IPS-NIHi11 (cell line): ENCODE results near the gene KCTD1.

Experiments used
- DNase-seq: peaks from one replicate; pipeline ENCODE4 v3.0.0; 2012; ENCODE audit warnings: mixed read lengths, low spot score

Gene KCTD1

DNA sequence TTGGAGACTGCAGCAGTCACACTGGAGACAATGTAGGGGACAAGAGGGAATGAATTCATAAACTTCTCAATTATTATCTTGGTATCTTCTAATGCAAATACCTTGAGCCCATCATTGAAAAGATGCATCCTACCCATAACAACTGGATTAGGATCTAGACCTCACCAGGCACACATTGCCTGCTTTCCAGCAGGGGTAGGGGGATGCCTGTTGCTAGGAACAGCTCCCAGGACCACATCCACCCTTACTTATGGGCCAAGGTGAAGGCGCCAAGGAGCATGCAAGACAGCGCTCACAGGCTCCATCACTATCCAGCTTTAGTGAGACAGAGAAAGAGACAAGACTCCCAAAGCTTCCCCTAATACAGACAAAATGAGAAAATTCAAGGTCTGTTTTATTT, 24.4 kb downstream of the KCTD1 start:
- no peak for DNase-seq

GRCh38 chr18:26521617-26522016, 26.7 kb downstream of the KCTD1 start:
- DNase-seq, result no peak

- no peak for DNase-seq
Measured at GRCh38 chr18:26520974-26521373, 27.4 kb downstream of the KCTD1 start.

- no peak for DNase-seq
Measured at GRCh38 chr18:26519114-26519513, 29.2 kb downstream of the KCTD1 start.

GRCh38 chr18:26516964-26517363, 31.4 kb downstream of the KCTD1 start:
- no peak for DNase-seq

- no peak for DNase-seq
Measured at GRCh38 chr18:26515643-26516487, 32.5 kb downstream of the KCTD1 start.

DNA sequence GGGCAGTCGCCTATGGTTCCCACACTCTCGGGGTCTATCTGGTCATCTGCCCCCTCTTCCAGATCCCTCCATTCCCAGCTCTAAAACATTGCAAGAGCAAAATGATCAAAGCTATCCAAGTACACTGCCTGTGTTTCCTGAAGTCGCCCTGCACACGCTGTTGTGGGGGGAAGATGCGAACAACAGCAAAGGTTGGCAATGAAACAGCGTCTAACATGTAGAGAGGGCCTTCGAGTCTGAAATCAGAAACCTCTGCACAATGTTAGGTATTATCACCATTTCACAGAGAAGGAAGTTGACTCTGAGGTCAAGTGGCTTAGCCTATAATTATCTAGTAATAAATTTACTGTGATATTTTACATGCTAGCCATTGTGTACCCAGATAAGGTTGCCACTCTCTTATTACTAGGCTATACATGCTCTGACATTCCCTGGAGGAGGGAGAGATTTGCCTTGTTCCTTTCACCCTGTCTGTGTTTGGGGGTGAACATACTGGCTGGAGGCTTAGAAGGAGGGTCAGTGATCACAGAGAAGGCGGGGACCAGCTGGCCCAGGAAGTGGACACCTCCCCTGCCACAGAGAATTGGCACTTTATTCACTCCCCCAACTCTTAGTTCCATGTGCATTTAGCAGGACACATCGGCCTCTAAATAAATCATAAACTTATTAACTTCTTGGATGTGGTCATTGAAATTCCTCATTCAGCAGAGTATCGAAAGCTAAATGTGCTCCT, 36.8 kb downstream of the KCTD1 start:
- DNase-seq, result no peak

GRCh38 chr18:26510337-26510736, 38.0 kb downstream of the KCTD1 start:
- no peak for DNase-seq

- no peak for DNase-seq
Measured at GRCh38 chr18:26506012-26506411, 42.3 kb downstream of the KCTD1 start.

DNA sequence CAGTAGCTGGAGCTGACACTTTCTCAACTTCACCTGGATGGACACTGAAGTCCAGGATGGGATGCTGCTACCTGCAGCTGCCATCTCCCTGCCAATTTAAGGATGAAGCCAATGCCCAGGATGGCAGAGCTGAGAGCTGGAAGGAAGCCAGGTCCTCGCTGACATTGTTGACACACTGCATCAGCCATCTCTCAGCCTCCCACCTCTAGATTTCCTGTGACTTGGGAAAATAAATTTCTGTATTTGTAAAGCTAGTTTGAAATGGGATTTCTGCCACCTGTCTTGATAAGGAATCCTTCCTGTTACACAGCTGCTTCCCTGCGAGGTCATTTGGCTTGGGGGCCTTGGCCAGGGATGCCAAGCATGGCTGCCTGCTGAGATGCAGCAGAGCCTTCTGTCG, 43.5 kb downstream of the KCTD1 start:
- DNase-seq, result no peak

- no peak for DNase-seq
Measured at GRCh38 chr18:26503382-26503781, 45.0 kb downstream of the KCTD1 start.

- no peak for DNase-seq
Measured at GRCh38 chr18:26502823-26503222, 45.5 kb downstream of the KCTD1 start.

DNA sequence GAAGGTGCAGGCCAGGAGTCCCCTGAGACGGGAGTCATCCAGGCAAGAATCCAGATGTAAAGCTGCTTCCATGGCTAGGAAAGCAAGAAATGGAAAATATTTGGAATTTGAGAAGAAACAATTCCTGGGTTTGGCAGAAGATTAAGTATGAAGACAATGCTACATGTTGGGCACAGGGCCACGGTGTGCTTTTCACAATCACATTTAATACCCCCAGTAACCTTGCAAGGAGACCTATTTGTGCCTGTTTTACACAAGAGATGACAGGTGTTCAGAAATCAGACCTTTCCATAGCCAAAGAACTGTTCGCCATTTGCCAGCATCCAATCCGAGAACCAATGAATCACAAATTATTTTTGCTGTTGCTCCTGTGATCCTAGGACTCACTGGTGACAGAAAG, 50.5 kb downstream of the KCTD1 start:
- DNase-seq, result no peak

GRCh38 chr18:26496528-26496927, 51.8 kb downstream of the KCTD1 start:
- DNase-seq, result no peak

- DNase-seq, result no peak
Measured at GRCh38 chr18:26495287-26495686, 53.1 kb downstream of the KCTD1 start.

- no peak for DNase-seq
Measured at GRCh38 chr18:26493021-26493420, 55.3 kb downstream of the KCTD1 start.

DNA sequence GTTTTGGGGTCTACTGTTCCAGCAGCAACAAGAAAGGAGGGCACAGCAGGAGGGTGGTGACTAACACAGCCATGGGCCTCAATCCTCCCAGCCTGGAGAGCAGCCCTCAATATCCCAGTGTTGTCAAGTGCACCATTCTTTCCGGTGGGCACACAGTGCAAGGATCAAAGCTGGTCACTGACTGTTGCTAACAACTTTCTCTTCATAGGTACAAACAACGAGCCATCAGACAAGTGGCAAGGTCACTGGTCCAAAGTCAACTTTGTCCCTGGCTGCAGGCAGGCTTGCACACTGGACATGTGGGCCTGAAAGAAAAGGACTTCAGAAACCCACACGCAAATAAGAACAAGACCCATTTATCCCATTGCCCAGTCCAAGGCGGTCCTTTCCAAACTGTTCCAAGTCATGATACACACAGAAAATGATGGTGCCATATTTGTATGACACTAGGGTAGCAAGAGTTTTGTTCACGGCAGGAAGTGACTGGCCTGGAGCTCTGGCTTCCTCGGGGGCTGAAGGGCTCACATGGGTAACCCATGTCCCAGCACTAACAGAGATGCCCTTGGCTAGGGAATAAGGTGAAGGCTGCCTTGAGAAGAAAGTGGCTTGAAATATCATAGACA, 57.0 kb downstream of the KCTD1 start:
- DNase-seq, result no peak

DNA sequence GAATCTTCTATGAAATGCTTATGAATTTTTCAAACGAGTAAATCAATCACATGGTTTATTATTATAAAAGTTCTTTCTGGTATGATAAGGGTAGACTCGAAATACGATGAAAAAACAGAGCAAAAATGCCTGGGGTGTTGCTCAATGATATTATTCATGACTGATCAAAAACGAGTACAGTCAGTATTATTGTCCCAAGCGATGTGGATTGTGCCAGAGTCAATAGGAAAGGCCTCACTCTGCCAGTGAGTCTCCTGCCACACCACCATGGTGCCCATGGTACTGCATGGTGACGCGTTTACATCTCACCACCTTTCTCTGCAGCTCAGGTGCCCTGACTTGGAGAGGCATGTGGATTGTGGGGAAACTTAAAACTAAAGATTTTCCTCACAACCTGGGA, 58.5 kb downstream of the KCTD1 start:
- no peak for DNase-seq

- no peak for DNase-seq
Measured at GRCh38 chr18:26489191-26489590, 59.2 kb downstream of the KCTD1 start.

DNA sequence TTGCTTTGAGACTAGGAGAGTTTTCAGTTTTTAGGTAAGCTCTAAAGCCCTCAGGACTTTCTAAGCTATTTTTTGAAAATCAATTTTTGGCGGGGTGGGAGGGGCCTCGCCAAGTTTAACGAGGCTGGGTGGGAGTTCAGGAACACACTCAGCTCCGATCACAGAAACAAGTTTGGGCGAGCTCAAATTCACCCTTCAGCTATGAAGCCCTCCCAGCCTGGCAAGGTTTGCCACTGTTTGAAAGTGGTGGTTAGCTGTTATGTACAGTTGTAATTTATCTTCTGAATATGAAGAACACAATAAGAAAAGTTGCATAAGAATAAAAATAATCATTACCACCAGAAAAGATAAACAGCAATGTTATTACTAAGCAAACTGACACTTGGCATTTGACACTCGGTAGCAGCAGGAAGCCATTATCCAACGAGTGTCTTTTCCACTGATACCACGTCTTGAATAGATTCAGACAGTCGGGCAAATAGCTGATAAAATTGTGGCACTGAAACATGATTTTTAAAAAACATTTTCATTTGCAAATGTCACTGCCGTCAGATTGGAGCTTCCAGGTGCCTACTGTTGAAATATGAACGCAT, 59.8 kb downstream of the KCTD1 start:
- DNase-seq, result no peak

- DNase-seq, result no peak
Measured at GRCh38 chr18:26487437-26487836, 60.9 kb downstream of the KCTD1 start.

DNA sequence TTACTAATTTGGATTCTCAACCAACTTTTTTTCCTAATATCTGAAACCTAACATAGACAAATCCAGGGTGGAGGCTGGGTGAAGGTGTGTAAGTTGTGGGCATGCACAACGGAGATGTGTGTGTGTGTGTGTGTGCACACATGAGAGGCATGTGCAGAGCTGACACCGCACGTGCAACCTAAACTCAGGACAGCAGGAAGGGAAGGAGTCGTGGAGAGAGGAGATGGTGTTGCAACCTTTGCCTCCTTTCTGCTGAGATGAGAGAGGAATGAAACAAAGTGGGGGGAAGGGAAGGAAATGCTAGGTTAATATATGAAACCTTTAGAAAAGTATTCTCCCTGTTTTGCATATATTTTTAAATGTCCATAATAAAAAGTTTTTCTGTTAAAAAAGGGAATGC, 64.7 kb downstream of the KCTD1 start:
- DNase-seq, result no peak

GRCh38 chr18:26482569-26482968, 65.8 kb downstream of the KCTD1 start:
- DNase-seq, result peak; percentile 77
